GM13977 (cell line): Measurements from ENCODE around the gene SESTD1.

Source experiments
- DNase-seq: peaks from one replicate; pipeline ENCODE4 v3.0.0; 2012; ENCODE audit warnings: low spot score
- CTCF ChIP-seq: IDR thresholded peaks from 2 replicates; pipeline ENCODE4 v1.5.1; 2012; ENCODE audit warnings: mild to moderate bottlenecking, control low read depth; ENCODE audit not compliant: insufficient read depth; ENCODE audit errors: extremely low read depth, missing control alignments
- in situ Hi-C: fragments of 300-500 bp; cut with MboI; formaldehyde crosslinking; loops from one replicate; pipeline ENCODE4 v1.12.0; 2022; ENCODE audit warnings: low sequenced_read_pairs, low pct_unique_long_range_greater_than_20kb, mixed read lengths, inconsistent platforms; ENCODE audit not compliant: unreplicated experiment

Gene SESTD1

GRCh38 chr2:179264368-179265081 is at the start of gene SESTD1:
SESTD1 (minus strand) TSS chr2:179264832; CDS start chr2:179191841, 72,991 bp downstream.
- peak; percentile 78 for DNase-seq
- in situ Hi-C loops, result no loop called here
- no peak for TF ChIP-seq CTCF

GRCh38 chr2:179313057-179313456 is 48.4 kb upstream of the SESTD1 start:
- DNase-seq, result no peak
- TF ChIP-seq CTCF, result no peak
- in situ Hi-C loops, result no loop called here

- no peak for DNase-seq
- no peak for TF ChIP-seq CTCF
- in situ Hi-C loops, result no loop called here
Observed at GRCh38 chr2:179311101-179311500, 46.5 kb upstream of the SESTD1 start.

GRCh38 chr2:179307616-179308371 is 43.2 kb upstream of the SESTD1 start:
- DNase-seq, result no peak
- TF ChIP-seq CTCF, result no peak
- in situ Hi-C loops, result no loop called here

GRCh38 chr2:179305125-179305524 is 40.5 kb upstream of the SESTD1 start:
- no peak for DNase-seq
- in situ Hi-C loops, result no loop called here
- TF ChIP-seq CTCF, result no peak

- in situ Hi-C loops, result no loop called here
- no peak for DNase-seq
- no peak for TF ChIP-seq CTCF
Observed at GRCh38 chr2:179304424-179304823, 39.8 kb upstream of the SESTD1 start.
